HG03175 (cell line): ENCODE results near the gene GDPD5.
A peak's percentile ranks its signal among the peaks of the same experiment; 100 is the strongest.

ENCODE experiments used
- ATAC-seq: cut with Tn5 transposase; IDR thresholded peaks from one replicate; pipeline ENCODE4 v1.9.1; 2021; ENCODE audit warnings: mild to moderate bottlenecking, moderate library complexity; ENCODE audit not compliant: unreplicated experiment

The GDPD5 gene

GRCh38 chr11:75403983-75404658 is 121.6 kb downstream of the GDPD5 start:
- ATAC-seq, result no peak

GRCh38 chr11:75403037-75403436 is 122.7 kb downstream of the GDPD5 start:
- ATAC-seq, result no peak

- no peak for ATAC-seq
Measured at GRCh38 chr11:75402002-75402773, 123.6 kb downstream of the GDPD5 start.

GRCh38 chr11:75400146-75400865 is 125.4 kb downstream of the GDPD5 start:
- ATAC-seq, result no peak

GRCh38 chr11:75399344-75400145 is 126.2 kb downstream of the GDPD5 start, which contains the start of gene RPS3:
Gene RPS3 (plus strand): TSS chr11:75399518. CDS start chr11:75399548, 30 bp downstream.
- ATAC-seq, result peak; percentile 90

GRCh38 chr11:75398906-75399305 is 126.8 kb downstream of the GDPD5 start:
- no peak for ATAC-seq

GRCh38 chr11:75394085-75394840 is 131.5 kb downstream of the GDPD5 start:
- no peak for ATAC-seq

- ATAC-seq, result no peak
Measured at GRCh38 chr11:75389925-75390324, 135.8 kb downstream of the GDPD5 start.

- ATAC-seq, result no peak
Measured at GRCh38 chr11:75389276-75389605, 136.5 kb downstream of the GDPD5 start.

GRCh38 chr11:75388386-75389275 is 137.1 kb downstream of the GDPD5 start:
- ATAC-seq, result peak; percentile 51

- no peak for ATAC-seq
Measured at GRCh38 chr11:75387736-75388294, 137.9 kb downstream of the GDPD5 start.

GRCh38 chr11:75386942-75387630 is 138.7 kb downstream of the GDPD5 start:
- no peak for ATAC-seq
